Measurements from ENCODE around the gene ITGAD.
"Not testable (repeated sequence)": the region's sequence is repeated elsewhere in the genome, so short reads cannot be mapped to it uniquely, and the experiment has no call there.

Gene ITGAD

DNA sequence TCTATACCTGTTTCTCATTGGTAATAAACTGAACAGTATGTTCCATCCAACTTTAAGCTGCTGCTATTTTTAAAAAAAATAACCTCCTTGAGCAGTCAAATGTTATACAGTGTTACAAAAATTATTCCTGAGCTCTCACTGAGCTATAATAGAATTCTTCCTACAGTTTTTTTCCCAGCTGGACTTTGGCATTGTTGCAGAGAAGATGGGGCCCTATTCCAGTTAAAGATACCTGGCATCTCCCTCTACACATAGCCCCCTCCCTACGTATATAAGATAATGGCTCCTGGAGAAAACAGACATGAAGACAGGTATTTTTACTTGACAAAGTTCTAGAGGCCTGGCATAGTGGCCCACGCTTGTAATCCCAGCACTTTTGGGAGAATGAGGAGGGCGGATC is 36.7 kb downstream of the ITGAD start:
- no peak for DNase-seq (ENCODE audit: low spot score)

DNA sequence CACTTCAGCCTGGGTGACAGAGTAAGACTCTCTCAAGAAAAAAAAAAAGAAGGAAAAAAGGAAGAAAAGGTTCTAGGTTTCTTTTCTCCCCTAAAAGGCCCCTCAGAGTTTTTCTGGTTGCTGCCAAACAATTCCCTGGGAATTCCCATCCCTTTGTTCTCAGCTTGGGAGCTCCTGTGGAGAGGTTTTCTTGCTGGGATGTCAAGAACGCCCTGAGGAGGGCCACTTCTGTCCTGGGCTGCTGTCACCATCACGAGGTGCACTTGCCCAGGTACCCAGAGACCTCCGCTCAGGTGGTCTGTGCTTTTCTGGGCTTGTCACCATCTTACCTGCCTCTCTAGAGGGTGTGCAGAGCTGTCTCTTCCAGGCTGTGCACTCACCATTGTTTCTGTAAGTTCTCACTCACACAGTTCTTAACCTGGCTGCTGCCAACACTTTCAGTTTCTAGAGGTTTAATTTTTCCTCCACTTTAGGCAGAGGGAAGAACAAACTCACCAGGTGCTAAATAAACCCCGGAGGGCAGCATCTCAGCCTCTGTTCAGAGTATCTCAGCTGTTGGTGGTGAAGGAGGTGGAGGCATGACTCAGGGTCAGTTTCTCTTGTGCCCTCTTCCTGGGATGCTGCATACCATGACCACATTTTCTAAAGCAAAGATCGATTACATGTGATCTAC is 37.4 kb downstream of the ITGAD start:
- no peak for DNase-seq (ENCODE audit: low spot score)

DNA sequence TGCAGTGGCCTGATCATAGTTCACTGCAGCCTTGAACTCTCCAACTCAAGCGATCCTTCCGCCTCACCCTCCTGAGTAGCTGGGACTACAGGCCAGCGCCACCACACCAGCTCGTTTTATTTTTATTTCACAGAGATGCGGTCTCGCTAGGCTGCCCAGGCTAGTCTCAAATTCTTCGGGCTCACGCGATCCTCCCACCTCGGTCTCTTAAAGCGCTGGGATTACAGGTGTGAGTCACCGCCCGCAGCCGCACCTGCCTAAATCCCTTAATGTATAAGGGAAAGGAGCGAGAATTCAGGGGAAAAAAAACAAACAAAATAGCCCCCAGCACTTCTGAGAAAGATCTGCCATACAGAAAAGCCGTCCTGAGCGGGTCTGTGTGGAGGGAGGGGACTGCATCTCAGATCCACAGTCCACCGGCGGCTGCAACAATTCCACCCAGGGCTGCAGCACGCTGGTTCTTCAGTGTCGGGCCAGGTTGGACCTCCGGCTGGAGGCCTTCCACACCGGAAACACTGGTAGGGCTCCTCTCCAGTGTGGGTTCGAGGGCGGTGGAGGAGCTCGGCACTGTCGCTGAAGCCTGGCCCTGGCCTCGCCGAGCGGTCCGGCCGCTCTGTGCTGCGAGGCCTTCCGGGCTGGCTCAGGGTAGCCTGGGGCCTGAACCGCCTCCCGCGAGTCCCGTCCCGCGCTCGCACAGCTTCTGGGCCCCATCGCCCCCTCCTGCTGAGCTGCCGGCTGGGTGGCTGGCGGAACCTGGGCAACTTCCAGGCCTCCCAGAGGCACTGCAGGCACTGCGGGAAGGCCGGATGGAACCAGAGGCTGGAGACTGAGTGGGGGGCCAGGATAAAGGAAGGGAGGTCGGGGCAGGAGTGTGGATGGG is 42.4 kb downstream of the ITGAD start:
- peak; percentile 44 for DNase-seq (ENCODE audit: low spot score)

DNA sequence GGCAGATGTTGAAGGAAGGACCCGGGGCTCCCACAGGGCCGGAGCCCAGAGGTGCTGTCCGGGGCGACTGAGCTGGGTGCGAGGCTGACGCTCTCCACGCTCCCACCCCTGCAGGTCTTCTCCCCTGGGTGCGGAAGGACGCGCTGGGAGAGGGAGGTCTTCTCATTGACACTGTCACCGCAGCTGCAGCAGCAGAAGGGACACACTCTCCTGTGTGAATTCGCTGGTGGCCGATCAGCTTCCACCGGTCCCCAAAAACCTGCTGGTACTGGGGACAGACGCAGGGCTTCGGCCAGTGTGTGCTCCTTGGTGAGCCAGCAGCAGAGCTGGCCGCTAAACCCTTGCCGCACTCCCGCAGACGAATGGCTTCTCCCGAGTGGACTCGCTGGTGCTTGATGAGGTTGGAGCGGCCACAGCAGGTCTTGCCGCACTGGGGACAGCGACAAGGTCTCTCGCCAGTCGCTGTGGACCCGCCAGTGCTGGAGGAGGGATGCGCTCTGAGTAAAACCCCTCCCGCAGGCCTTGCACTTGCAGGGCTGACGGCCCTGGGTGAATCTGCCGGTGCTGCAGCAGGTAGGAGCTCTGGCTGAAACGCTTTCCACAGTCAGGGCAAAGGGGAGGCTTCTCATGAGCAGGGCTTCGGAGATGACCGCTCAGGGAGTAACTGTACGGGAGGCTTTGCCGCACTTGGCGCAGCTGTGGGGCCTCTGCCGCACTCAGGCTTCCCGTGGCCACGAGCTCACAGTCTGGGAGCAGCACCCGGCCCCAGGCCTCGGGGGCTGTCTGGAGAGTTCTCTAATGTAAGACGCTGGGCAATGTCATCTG is 43.3 kb downstream of the ITGAD start:
- DNase-seq (ENCODE audit: low spot score): no peak

DNA sequence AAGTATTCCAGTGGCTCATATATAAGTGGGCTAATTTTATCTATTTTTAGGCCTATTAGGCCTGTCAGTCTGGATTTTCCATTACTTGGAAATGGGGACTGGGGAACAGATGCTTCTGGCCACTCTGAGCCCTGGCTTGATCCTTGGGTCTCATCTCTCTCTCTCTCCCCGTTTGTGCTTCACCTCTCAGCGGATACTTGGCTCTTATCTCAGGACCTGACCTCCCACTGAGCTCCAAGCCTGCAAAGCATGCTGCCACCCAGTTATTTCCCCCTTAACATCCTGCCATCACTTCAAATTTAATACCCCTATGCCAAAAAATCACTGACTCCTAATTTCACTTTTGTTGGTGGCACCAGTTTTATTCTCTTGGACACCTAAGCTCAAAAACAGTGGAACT is 45.3 kb downstream of the ITGAD start:
- DNase-seq (ENCODE audit: low spot score): no peak

DNA sequence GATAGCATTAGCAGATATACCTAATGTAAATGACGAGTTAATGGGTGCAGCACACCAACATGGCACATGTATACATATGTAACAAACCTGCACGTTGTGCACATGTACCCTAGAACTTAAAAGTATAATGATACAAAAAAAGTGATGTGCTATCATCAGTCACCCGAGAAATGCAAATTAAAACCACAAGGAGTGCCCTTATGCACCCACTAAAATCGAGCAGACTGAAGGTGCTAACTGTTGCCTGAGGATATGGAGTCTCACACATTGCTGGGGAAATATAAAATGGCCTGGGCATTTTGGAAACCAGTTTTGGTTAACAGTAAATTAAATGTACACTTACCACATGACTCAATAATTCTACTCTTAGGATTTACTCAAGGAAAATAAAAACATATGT is 45.9 kb downstream of the ITGAD start:
- DNase-seq (ENCODE audit: low spot score): not testable (repeated sequence)

DNA sequence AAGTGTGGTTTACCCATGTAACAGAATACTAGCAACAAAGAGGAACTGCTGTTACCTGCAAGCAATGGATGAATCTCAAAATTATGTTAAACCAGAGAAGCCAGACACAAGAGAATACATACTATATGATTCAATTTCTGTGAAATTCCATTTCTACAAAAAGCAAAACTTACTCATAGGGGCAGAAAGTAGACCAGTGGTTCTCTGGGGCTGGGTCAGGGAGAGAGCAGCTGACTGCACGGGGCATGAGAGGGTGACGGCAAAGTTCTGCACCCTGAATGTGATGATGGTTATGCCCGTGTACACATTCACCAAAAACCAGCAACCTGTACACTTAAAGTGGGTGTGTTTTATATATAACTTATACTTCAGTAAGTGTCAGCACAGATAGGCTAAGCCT is 46.4 kb downstream of the ITGAD start:
- DNase-seq (ENCODE audit: low spot score): no peak

DNA sequence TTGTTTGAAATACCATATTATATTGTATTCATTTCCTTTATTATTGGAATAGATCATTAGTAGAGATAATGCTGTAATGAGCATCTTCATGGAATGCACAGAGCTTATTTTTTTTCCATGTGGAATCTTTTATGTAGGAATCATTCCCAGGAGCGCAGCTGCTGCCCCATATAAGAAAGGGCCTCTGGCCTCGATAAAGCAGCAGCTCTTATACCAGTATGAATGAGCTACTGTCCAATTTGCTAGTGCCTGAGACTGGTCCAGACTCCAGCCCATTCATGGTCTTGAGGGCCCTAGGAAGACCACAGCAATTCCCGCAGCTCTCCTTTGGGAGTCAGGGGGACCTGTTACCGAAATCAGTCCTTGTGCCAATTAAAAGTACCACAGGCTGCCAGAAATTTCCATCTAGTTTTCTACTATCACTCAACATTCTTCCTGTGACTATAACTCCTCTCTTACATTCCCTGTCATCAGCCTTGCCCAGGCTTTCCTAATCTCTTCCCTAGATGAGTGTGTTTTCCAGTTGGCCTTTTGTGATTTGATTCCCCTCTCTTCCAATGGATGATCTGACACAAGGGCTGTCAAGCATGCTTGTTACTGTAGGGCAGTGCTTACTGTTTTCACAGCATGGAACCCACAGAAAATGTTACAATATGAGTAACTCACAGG is 47.5 kb downstream of the ITGAD start:
- no peak for DNase-seq (ENCODE audit: low spot score)

DNA sequence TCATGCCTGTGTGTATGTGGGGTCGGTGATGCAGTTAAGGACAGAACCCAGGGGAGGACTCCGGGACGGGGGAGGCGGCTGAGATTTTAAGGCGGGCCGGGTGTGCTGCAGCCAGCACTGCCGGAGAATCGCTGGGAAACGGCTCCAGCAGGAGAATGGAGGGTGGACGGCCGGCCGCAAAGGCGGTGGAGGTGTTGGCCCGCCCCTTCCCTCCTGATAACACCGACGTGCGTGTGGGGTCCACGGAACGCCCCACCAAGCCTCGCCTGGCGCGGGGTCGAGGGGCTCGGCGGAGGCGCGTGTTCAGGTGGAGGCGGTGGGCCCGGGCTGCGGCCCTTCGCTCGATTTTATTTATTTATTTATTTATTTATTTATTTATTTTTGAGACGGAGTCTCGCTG is 48.8 kb downstream of the ITGAD start:
- DNase-seq (ENCODE audit: low spot score): no peak

DNA sequence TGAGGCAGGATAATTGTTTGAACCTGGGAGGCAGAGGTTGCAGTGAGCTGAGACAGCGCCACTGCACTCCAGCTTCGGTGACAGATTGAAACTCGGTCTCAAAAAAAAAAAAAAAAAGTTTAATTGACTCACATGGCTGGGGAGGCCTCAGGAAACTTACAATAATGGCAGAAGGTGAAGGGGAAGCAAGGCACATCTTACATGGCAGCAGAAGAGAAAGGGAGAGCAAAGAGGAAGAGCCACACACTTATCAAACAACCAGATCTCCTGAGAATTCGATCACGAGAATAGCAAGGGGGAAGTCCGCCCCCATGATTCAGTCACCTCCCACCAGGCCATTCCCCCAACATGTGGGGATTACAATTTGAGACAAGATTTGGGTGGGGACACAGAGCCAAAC is 52.8 kb downstream of the ITGAD start:
- DNase-seq (ENCODE audit: low spot score): not testable (repeated sequence)

DNA sequence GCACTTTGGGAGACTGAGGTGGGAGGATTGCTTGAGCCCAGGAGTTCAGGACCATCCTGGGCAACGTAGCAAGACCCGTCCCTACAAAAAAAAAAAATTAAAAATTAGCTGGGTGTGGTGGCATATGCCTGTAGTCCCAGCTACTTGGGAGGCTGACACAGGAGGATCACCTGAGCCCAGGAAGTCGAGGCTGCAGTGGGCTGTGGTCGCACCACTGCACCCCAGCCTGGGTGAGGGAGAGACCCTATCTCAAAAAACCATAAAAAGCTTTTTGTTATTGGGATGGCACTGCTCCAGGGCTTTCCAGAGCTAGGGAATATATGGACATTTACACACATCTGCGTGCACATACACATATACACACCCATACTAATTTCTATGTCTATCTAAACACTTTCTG is 58.1 kb downstream of the ITGAD start:
- DNase-seq (ENCODE audit: low spot score): no peak

DNA sequence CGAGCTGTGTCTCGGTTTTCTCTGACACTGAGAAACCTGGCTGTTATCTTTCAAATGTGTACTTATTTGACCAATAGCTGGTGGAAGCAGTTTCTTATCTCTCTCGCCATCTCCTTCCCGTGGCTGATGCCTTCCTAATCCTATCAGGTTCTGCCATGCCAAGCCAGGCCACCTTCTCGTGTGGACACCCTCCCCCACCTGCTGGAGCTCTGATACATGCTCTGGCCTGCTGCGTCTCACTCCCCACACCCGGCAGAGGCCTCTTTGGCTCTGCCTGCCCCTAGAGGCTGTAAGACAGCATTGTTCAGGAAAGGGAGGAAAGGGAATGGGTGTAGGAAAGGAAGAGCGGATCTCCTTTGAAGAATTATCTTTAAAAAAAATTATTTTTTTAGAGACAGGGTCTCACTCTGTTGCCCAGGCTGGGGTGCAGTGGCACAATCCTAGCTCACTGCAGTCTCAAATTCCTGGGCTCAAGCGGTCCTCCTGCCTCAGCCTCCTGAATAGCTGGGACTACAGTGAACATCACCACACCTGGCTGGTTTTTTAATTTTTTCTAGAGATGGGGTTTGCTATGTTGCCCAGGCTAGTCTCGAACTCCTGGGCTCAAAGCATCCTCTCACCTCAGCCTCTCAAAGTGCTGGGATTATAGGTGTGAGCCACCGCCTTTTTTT is 58.7 kb downstream of the ITGAD start:
- peak; percentile 43 for DNase-seq (ENCODE audit: low spot score)

DNA sequence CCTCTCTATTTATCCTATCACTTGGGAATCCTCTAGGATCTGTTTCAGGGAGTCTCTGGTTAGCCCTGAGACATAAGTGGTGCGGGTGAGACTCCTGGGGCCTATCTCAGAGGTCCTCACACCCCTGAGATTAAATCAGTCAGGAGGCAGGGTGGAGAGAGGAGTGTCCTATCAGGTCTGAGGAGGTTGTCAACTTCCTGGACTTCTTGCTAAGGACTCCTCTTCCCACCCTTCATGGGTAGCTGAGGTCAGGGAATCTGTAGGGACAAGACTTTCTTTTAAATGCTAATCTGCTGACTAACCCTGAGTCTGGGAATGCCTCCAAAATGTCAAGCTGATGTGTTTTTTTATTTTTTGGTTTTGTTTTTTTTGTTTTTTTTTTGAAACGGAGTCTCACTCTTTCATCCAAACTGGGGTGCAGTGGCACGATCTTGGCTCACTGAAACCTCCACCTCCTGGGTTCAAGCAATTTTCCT is 59.5 kb downstream of the ITGAD start:
- peak; percentile 31 for DNase-seq (ENCODE audit: low spot score)

DNA sequence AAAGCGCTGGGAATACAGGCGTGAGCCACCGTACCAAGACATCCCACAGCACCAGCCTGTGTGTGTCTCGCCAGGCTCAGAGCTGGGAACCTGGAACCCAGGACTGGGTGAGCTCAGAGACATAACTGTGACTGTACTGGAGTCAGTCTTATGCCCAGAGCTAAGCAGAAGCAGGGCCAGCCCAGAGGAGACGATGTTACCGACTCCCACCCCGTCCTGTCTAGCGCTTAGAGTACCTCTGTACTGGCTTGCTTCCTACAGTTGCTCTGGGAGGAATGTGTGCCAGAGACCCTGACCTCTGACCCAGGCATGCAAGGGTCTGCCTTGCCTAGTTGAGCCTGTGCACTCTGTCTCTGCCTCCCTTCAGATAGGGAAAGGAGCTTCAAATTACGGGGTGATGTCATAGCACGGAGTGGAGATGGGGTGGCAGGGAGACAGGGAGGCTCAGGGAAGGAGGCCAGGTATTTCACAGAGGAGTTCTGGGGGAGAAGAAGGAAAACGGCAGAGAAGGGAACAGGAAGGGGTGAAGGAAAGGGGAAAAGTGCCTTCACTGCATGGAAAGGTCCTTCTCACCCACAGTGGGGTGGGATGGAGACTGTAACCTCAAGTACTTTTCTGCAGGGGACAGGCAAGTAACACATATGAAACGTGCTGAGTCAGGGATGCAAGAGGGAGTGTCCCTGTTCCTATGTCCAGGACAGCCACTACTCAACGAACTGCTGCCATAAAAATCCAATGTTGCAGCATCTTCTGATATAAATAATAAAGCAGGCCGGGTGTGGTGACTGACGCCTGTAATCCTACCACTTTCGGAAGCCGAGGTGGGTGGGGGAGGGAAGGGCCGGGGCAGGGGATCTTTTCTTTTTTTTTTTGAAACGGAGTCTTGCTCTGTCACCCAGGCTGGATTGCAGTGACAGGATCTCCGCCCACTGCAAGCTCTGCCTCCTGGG is 60.4 kb downstream of the ITGAD start:
- DNase-seq (ENCODE audit: low spot score): no peak

DNA sequence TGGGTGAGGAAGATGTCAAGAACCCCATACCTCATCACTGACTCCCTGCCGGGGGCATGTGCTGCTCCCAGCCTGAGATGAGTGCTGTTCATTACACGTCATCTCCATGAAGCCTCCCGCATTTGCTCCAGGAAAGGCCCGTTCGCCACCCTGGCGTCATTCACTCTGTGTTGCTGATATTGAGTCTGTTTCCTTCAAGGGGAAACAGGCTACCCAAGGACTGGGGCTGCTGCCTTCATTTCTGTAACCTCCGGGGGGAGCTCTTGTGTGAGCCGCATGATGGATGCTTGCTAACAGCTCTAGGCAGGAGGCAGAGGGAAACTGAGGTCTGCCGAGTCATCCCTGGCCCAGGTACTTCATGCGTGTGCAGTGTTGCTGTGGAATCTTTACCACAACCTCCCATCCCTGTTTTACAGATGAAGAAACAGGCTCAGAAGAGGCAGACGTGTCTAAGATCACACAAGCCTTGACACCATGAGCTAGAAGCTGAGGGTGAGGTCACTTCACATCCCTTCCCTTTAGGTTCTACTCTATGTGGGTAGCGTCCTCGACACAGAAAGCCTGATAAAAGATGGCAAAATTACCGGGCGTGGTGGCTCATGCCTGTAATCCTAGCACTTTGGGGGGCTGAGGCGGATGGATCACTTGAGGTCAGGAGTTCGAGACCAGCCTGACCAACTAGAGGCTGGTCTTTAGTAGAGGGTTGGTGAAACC is 62.6 kb downstream of the ITGAD start:
- DNase-seq (ENCODE audit: low spot score): no peak

DNA sequence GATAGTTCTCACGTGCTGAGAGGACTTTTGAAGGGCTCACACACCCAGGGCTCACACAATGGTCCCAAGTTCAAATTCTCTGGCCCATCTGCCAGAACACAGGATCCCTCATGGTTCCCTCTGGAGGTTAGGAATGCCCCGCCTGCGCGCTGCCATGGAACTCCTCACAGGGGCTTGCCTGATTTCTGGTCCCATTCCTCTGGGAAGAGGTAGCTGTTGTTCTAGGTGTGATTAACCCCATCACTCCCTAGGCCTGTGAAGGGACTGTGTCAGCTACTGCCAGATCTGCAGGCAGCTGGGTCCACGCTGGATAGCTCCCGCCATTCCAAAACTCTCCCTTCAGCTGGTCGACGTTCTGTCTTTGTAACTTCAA is 63.8 kb downstream of the ITGAD start:
- no peak for DNase-seq (ENCODE audit: low spot score)

DNA sequence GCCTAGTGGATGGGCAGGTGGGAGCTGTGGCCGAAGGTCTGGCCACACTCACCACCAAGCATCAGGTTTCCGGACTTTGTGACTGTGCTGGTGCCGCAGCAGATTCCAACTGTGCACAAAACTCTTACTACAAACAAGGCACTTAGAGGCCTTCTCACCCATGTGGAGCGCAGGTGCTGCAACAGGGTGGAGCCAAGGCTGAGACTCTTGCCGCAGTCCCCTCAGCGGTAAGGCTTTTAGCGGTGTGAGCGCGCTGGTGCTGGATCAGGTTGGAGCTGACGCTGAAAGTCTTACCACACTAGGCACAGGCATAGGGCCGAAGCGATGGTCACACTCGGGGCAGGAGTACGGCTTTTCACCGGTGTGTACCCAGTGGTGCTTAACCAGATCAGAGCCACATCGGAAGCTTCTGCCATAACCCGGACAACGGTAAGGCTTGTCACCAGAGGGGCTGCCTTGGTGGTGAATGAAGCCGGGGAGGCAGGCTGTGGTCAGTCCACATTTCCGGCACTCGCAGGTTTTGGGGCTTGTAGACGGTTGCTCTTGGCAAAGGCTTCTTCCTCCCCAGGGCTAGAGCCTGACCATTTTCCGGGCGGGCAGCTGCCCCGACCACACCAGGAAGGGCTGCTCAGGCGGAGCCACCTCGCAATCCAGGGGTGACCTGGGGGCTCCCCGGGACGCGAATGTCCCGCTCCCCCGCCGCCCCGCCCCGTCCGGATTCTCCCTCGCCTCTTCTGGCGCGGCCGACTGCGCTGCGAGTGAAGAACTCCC is 65.1 kb downstream of the ITGAD start:
- no peak for DNase-seq (ENCODE audit: low spot score)

DNA sequence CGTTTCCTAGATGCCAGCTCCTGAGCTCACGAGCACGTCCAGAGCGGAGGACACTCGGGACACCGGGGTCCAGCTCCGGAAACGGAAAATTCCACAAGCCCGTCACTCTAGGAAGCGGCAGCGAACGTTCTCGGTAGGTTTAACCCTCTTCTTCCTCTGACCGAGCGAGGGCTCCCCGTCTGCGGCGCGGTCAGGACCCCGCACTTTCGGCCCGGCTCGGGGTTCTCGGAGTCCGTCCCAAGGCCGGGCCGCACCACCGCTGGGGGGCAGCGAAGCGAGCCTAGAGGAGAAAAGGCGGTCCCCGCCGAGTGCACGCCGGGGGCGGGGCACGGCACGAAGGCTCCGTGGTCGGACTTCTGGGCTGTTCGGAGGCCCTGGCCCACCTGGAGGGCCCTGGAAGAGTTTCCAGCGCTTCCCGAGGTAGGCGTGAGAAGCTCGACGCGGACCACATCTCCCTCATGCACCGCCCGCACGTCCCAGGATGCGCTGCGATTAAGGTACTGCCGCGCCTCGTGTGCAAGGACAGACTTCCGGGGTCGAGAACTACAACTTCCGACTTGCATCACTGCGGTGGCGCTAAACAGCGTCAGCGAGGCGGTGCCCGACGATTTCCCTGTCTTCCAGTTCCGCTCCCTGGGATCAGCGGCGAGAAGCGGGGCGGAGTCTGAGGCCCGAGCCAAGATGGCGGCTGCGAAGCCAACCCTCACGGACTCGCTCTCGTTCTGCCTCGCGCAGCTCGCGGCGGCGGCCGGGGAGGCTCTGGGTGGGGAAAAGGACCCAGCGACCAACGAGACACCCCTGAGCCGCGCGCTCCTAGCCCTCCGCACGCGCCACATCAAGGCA is 65.9 kb downstream of the ITGAD start, which contains the start of gene ARMC5:
TSS of gene ARMC5 (plus strand) at position 658 of the 843 bp plus-strand sequence. CDS start at position 682, 24 bp downstream.
- DNase-seq (ENCODE audit: low spot score): peak; percentile 98

Data from LoVo (cell line).